Stimulated activated naive CD4-positive, alpha-beta T cell treated with Interleukin-2 at 50 U/mL for 16 hours (primary cell): ENCODE results near the gene INTS11.
"Not testable (repeated sequence)": the region's sequence is repeated elsewhere in the genome, so short reads cannot be mapped to it uniquely, and the experiment has no call there.

Experiments used
- DNase-seq: peaks from one replicate; lab custom pipeline; 2025; lab: John Stamatoyannopoulos, UW

The INTS11 gene

GRCh38 chr1:1329304-1330210 lies 5.1 kb upstream of the INTS11 start:
- no peak for DNase-seq

GRCh38 chr1:1328254-1328653 lies 3.8 kb upstream of the INTS11 start:
- no peak for DNase-seq

GRCh38 chr1:1327291-1327690 lies 2.8 kb upstream of the INTS11 start:
- no peak for DNase-seq

GRCh38 chr1:1326075-1326605 lies 1.7 kb upstream of the INTS11 start:
- no peak for DNase-seq

- DNase-seq, result no peak
These were observed 1.0 kb upstream of the INTS11 start for GRCh38 chr1:1325288-1326074.

GRCh38 chr1:1324084-1324523 lies 356 bp downstream of the INTS11 start:
- DNase-seq, result no peak

GRCh38 chr1:1322952-1323351 lies 1.5 kb downstream of the INTS11 start:
- DNase-seq, result no peak

- no peak for DNase-seq
These were observed 2.0 kb downstream of the INTS11 start for GRCh38 chr1:1322418-1322817.

- DNase-seq, result no peak
These were observed 3.0 kb downstream of the INTS11 start for GRCh38 chr1:1321477-1321876.

- no peak for DNase-seq
These were observed 3.6 kb downstream of the INTS11 start for GRCh38 chr1:1320666-1321448.

GRCh38 chr1:1319646-1319941 lies 4.9 kb downstream of the INTS11 start:
- DNase-seq, result no peak

- DNase-seq, result no peak
These were observed 5.4 kb downstream of the INTS11 start for GRCh38 chr1:1318777-1319645.

GRCh38 chr1:1318131-1318652 lies 6.3 kb downstream of the INTS11 start:
- DNase-seq, result no peak

- DNase-seq, result no peak
These were observed 7.0 kb downstream of the INTS11 start for GRCh38 chr1:1317420-1317819.

- not testable (repeated sequence) for DNase-seq
These were observed 8.3 kb downstream of the INTS11 start for GRCh38 chr1:1316199-1316598.

GRCh38 chr1:1315435-1315954 lies 9.0 kb downstream of the INTS11 start:
- DNase-seq, result no peak

- no peak for DNase-seq
These were observed 9.7 kb downstream of the INTS11 start for GRCh38 chr1:1314678-1315335.

- DNase-seq, result no peak
These were observed 10.2 kb downstream of the INTS11 start for GRCh38 chr1:1314237-1314586.

GRCh38 chr1:1313500-1314236 lies 10.8 kb downstream of the INTS11 start:
- no peak for DNase-seq
